ENCODE results near the gene ITGB7. TPM values are rescaled to one million over a fixed set of nuclear protein-coding genes. Genes with fewer than 3 reads are reported as not detected.

Gene ITGB7
- total and polyA plus RNA-seq, 9 of the 15 experiments (the other 6 are each of a cell fraction or from before 2014, with no cell fraction given) = 0.06 to 2.0 (median 0.67) TPM

GRCh38 chr12:53221203-53222080, 14.4 kb upstream of the ITGB7 start (continued):
- TF ChIP-seq ZNF184 (CRISPR knock-in tag; IDR thresholded peaks at IDR 0.05) (no peak), ZNF518B (CRISPR knock-in tag; IDR thresholded peaks at IDR 0.05) (no peak), MYC (IDR thresholded peaks at IDR 0.05; ENCODE audit: low read depth, low read length) (no peak), MYC (CRISPR knock-in tag; IDR thresholded peaks at IDR 0.05; ENCODE audit: borderline replicate concordance, low read depth) (no peak), RBBP5 (IDR thresholded peaks at IDR 0.05; ENCODE audit: borderline replicate concordance, insufficient read depth, low read length, poor library complexity, severe bottlenecking) (no peak), CHCHD3 (CRISPR knock-in tag; IDR thresholded peaks at IDR 0.05) (no peak), ZNF668 (CRISPR knock-in tag; IDR thresholded peaks at IDR 0.05) (no peak), ZNF699 (CRISPR knock-in tag; IDR thresholded peaks at IDR 0.05; ENCODE audit: insufficient replicate concordance) (no peak), FOSL1 (tag; conservative IDR thresholded peaks at IDR 0.05) (0 out of 2 replicates have a peak, but pooled peaks have one; percentile 37), NCOA2 (IDR thresholded peaks at IDR 0.05; ENCODE audit: partially characterized antibody in 2 of 2) (no peak), HDGF (IDR thresholded peaks at IDR 0.05) (0 out of 2 replicates have a peak, but pooled peaks have one; percentile 76), FOXM1 (IDR thresholded peaks at IDR 0.05; ENCODE audit: low read depth) (no peak), FOXM1 (CRISPR knock-in tag; IDR thresholded peaks at IDR 0.05; ENCODE audit: low read depth) (no peak), NFYB (IDR thresholded peaks at IDR 0.05; ENCODE audit: extremely low read depth, insufficient read length) (no peak), CBFA2T3 (IDR thresholded peaks at IDR 0.05) (no peak), RBFOX2 (IDR thresholded peaks at IDR 0.05; ENCODE audit: low read depth, low read length) (peak; percentile 78), SIN3A (IDR thresholded peaks at IDR 0.05; ENCODE audit: borderline replicate concordance in 2 of 2, control insufficient read depth in 1 of 2, low read depth in 2 of 2, low read length in 2 of 2) (peak in 1 of 2 experiments; percentile 47; a peak in 1 of 4 replicates), ATF6 (CRISPR knock-in tag; IDR thresholded peaks at IDR 0.05) (peak; percentile 57; the same call in 1 of the 2 replicates), TCF7 (IDR thresholded peaks at IDR 0.05; ENCODE audit: borderline replicate concordance) (no peak), BACH1 (tag; IDR thresholded peaks at IDR 0.05) (no peak), ZNF77 (CRISPR knock-in tag; IDR thresholded peaks at IDR 0.05) (no peak), ZNF324 (CRISPR knock-in tag; IDR thresholded peaks at IDR 0.05) (no peak), BCOR (IDR thresholded peaks at IDR 0.05) (no peak; the same call in 1 of the 2 replicates), SMAD2 (IDR thresholded peaks at IDR 0.05; ENCODE audit: low read depth, low read length) (no peak)
